GM12878 (cell line): Measurements from ENCODE around the gene KLK12. TPM values are rescaled to one million over a fixed set of nuclear protein-coding genes. Genes with fewer than 3 reads are reported as not detected.

Source experiments
- ATAC-seq: fragments of 200-7000 bp; cut with Tn5 transposase; 3 replicates; pipeline ENCODE4 v1.9.1; 2020; ENCODE audit warnings: mild to moderate bottlenecking, moderate library complexity
- BruUV-seq: library from RNA; stranded (reverse); fragments of 400-500 nt; replicated peaks from 2 replicates; lab custom pipeline; 2021; lab: Mats Ljungman, UMichigan
- CTCF ChIA-PET: fragments of 300-600 bp; sonication (Branson Sonifier 250); formaldehyde crosslinking; extraction: SDS; loops from one replicate; lab custom pipeline; 2021; ENCODE audit warnings: inconsistent platforms; lab: Yijun Ruan, JAX
- POLR2A ChIA-PET: fragments of 350-600 bp; formaldehyde crosslinking; extraction: SDS; loops from one replicate; lab custom pipeline; 2021; ENCODE audit warnings: inconsistent platforms; lab: Charles Lee
- RAD21 ChIA-PET: fragments of 300-600 bp; sonication (Branson Sonifier 250); formaldehyde crosslinking; loops from one replicate; lab custom pipeline; 2023; ENCODE audit warnings: antibody characterized with exemption; ENCODE audit not compliant: unreplicated experiment; lab: Charles Lee
- SMC1A ChIA-PET: fragments of 300-600 bp; sonication (Branson Sonifier 250); formaldehyde crosslinking; loops from one replicate; lab custom pipeline; 2023; ENCODE audit not compliant: unreplicated experiment, uncharacterized antibody; lab: Charles Lee
- DNase-seq: peaks from one replicate; pipeline ENCODE4 v3.0.0-alpha.2; 2011; ENCODE audit warnings: low read depth, low spot score
- FAIRE-seq: peaks from 3 replicates; lab custom pipeline; 2011; peaks lifted over from hg19 to GRCh38; lab: Jason Lieb, UNC
- H2AFZ ChIP-seq: 2 replicates; pipeline ENCODE4 v1.6.0; 2011; ENCODE audit warnings: low read depth, low read length, control low read depth; ENCODE audit not compliant: control insufficient read depth
- H3K27ac ChIP-seq: 2 replicates; pipeline ENCODE4 v1.5.1; 2011; ENCODE audit warnings: control low read depth; ENCODE audit not compliant: control insufficient read depth, insufficient read depth
- H3K27me3 ChIP-seq, 2 experiments: replicated peaks in 1 of 2; 2 replicates each; pipeline versions ENCODE4 v1.6.0 to v1.6.1; 2011; ENCODE audit warnings: low read length in 1 of 2; ENCODE audit not compliant: control insufficient read depth in 2 of 2, insufficient read depth in 2 of 2
- H3K36me3 ChIP-seq, 2 experiments: 2 replicates each; pipeline ENCODE4 v1.5.1; 2011; ENCODE audit warnings: low read length in 1 of 2; ENCODE audit not compliant: control insufficient read depth in 2 of 2, insufficient read depth in 2 of 2
- H3K4me1 ChIP-seq: 2 replicates; pipeline ENCODE4 v1.6.1; 2011; ENCODE audit warnings: mild to moderate bottlenecking, low read length, moderate library complexity, mixed read lengths; ENCODE audit not compliant: control insufficient read depth, insufficient read depth
- H3K4me2 ChIP-seq: 2 replicates; pipeline ENCODE4 v1.6.0; 2011; ENCODE audit warnings: control low read depth; ENCODE audit not compliant: control insufficient read depth, insufficient read depth
- H3K4me3 ChIP-seq: fragments of 200-600 bp; sonication (generic); 2 replicates; pipeline ENCODE4 v1.5.1; 2016
- H3K79me2 ChIP-seq: 2 replicates; pipeline ENCODE4 v1.6.0; 2011; ENCODE audit warnings: low read length; ENCODE audit not compliant: control insufficient read depth, insufficient read depth
- H3K9ac ChIP-seq: 2 replicates; pipeline ENCODE4 v1.8.0; 2011; ENCODE audit warnings: low read length, control low read depth, mixed read lengths; ENCODE audit not compliant: control insufficient read depth, insufficient read depth
- H3K9me3 ChIP-seq: replicated peaks from 3 replicates; pipeline ENCODE4 v1.5.1; 2011; ENCODE audit warnings: mild to moderate bottlenecking, low read length; ENCODE audit not compliant: control insufficient read depth, insufficient read depth
- H4K20me1 ChIP-seq: 2 replicates; pipeline ENCODE4 v1.6.0; 2011; ENCODE audit not compliant: control insufficient read depth, insufficient read depth
- BACH1 ChIP-seq: fragments of 450-650 bp; IDR thresholded peaks from 2 replicates; pipeline ENCODE4 v1.6.1; 2017; ENCODE audit warnings: mild to moderate bottlenecking, borderline replicate concordance
- BRCA1 ChIP-seq: IDR thresholded peaks from 2 replicates; pipeline ENCODE4 v1.6.1; 2011; ENCODE audit warnings: low read depth, low read length, improper control_type of control experiment
- E2F4 ChIP-seq: IDR thresholded peaks from 2 replicates; pipeline ENCODE4 v1.6.1; 2012; ENCODE audit warnings: low read depth, low read length, improper control_type of control experiment
- JUNB ChIP-seq: IDR thresholded peaks from 2 replicates; pipeline ENCODE4 v1.6.1; 2016; ENCODE audit warnings: antibody characterized with exemption, mild to moderate bottlenecking
- SMAD1 ChIP-seq: fragments of 450-650 bp; IDR thresholded peaks from 2 replicates; pipeline ENCODE4 v1.6.1; 2018; ENCODE audit warnings: mild to moderate bottlenecking, low read depth; ENCODE audit not compliant: partially characterized antibody
- SREBF1 ChIP-seq: IDR thresholded peaks from 2 replicates; pipeline ENCODE4 v1.6.1; 2012; ENCODE audit warnings: mild to moderate bottlenecking, low read length
- SREBF2 ChIP-seq: IDR thresholded peaks from 2 replicates; pipeline ENCODE4 v1.6.1; 2012; ENCODE audit warnings: mild to moderate bottlenecking, low read length
- TBL1XR1 ChIP-seq: IDR thresholded peaks from 2 replicates; pipeline ENCODE4 v1.6.1; 2012; ENCODE audit warnings: low read depth, low read length, improper control_type of control experiment
- ZNF687 ChIP-seq: fragments of 450-650 bp; IDR thresholded peaks from 2 replicates; pipeline ENCODE4 v1.6.1; 2017; ENCODE audit warnings: mild to moderate bottlenecking, moderate library complexity
- WGBS: methylation state at CpG from one replicate; pipeline ENCODE4 v1.1.6; 2016; ENCODE audit warnings: low lambda C conversion rate; ENCODE audit not compliant: insufficient replicate concordance, insufficient coverage; ENCODE audit errors: missing lambda C conversion rate; 5-methylcytosine and 5-hydroxymethylcytosine counted together
- in situ Hi-C: fragments of 300-500 bp; cut with MboI; formaldehyde crosslinking; loops from 9 replicates; pipeline ENCODE4 v1.14.3; 2018; ENCODE audit warnings: mixed read lengths
- intact Hi-C: fragments of 100-400 bp; cut with micrococcal nuclease; formaldehyde crosslinking; loops from one replicate; pipeline ENCODE4 v1.14.2; 2022; ENCODE audit not compliant: unreplicated experiment
- polyA plus RNA-seq, 11 experiments: library from polyadenylated mRNA; depleted of rRNA in 4 of 11; unstranded in 6 of 11; stranded (reverse) in 5 of 11; fragments of >200 nt; fragmentation: Nextera tagmentation in 4 of 11; fragmentation: Illumina TruSeq in 1 of 11; extraction: Ambion mirVana in 4 of 11; extraction: Trizol in 1 of 11; gene quantifications; 1 replicate in 1 of 11; 2 replicates in 10 of 11; pipeline versions ENCODE4 v1.2.1 to v1.2.3, GENCODE V29; 2011 to 2016; ENCODE audit warnings: inconsistent platforms in 2 of 11, missing spikeins in 2 of 11, low read depth in 1 of 11
- total RNA-seq, 4 experiments: library from RNA; depleted of rRNA in 3 of 4; stranded (reverse); fragments of >200 nt in 3 of 4; fragmentation: Illumina TruSeq in 1 of 4; extraction: Trizol in 1 of 4; gene quantifications; 2 replicates each; pipeline versions ENCODE4 v1.2.1 to v1.2.3, GENCODE V29; 2013 to 2021
- TF ChIP-seq, protein P1 (sequence below): fragments of 450-650 bp; IDR thresholded peaks from 2 replicates; pipeline ENCODE4 v1.6.1; 2016; ENCODE audit warnings: mild to moderate bottlenecking
- TF ChIP-seq, protein P2 (sequence below): fragments of 450-650 bp; IDR thresholded peaks from 2 replicates; pipeline ENCODE4 v1.6.1; 2017; ENCODE audit warnings: borderline replicate concordance

KLK12 gene
- total and polyA plus RNA-seq, 10 of the 15 experiments (the other 5 are each of a cell fraction or from before 2014, with no cell fraction given), result not detected

GRCh38 chr19:51002089-51002532, 32.7 kb downstream of the KLK12 start:
- RAD21 ChIA-PET, result no interaction called here
- in situ Hi-C loops (no loop called here), intact Hi-C loops (no loop called here)
- Histone ChIP-seq H3K4me1 (no peaks in the 10 kb centered on the region), H2AFZ (no peak overlapping the region), H3K27me3 (no peaks in the 10 kb centered on the region; a peak in 1 of 4 replicates), H3K27ac (no peak overlapping the region), H3K9me3 (no peaks in the 10 kb centered on the region), H3K4me3 (no peak overlapping the region), H4K20me1 (no peaks in the 10 kb centered on the region), H3K36me3 (no peaks in the 10 kb centered on the region), H3K9ac (no peak overlapping the region), H3K79me2 (no peaks in the 10 kb centered on the region), H3K4me2 (no peak overlapping the region)
- no TSS peak for BruUV-seq
- no peak for DNase-seq
- SMC1A ChIA-PET, result no interaction called here
- ATAC-seq, result no peak
- FAIRE-seq, result no peak
- TF ChIP-seq BRCA1, result no peak
- TF ChIP-seq ZNF687, result no peak
- WGBS, result 41% methylated on average over 12 of the region's 12 CpGs
- POLR2A ChIA-PET, result no interaction called here
- CTCF ChIA-PET, result no interaction called here

DNA sequence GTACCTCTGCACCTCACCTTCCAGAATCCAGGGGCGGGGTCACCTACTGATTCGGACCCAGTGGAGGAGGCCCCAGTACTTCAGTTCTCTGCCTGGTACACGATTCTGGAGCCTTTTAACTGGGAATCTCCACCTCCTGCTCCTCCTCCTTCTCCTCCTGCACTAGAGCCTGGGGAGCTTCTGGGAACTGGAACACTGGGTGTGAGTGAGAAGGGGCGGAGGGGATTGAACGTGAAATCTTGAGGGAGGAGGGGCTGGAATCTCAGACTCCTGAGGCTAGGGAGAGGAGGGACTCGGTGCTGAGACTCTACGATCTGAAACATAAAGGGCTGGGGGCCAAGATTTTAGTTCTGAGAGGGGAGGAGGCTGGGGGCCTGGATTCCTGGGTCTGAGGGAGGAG, 33.3 kb downstream of the KLK12 start, which contains the start of gene KLK8:
KLK8 (minus strand) TSS at position 90 of the 400 bp plus-strand sequence. CDS start 437 bp downstream, outside the sequence.
- ATAC-seq (no peak), DNase-seq (no peak), FAIRE-seq (no peak)
- RAD21 ChIA-PET, result no interaction called here
- SMC1A ChIA-PET, result no interaction called here
- in situ Hi-C loops (no loop called here), intact Hi-C loops (no loop called here)
- CTCF ChIA-PET, result no interaction called here
- no peak within 1 kb of the TSS for H2AFZ ChIP-seq
- no peaks in the 10 kb centered on the region for H3K36me3 ChIP-seq
- WGBS, result 12% methylated on average over 6 of the region's 7 CpGs
- no peaks in the 10 kb centered on the region; a peak in 1 of 4 replicates for H3K27me3 ChIP-seq
- H3K9me3 ChIP-seq, result no peaks in the 10 kb centered on the region
- H3K4me1 ChIP-seq, result no peaks in the 10 kb centered on the region
- no peaks in the 10 kb centered on the region for H4K20me1 ChIP-seq
- no peak for TF ChIP-seq JUNB
- TF ChIP-seq, protein P1, sequence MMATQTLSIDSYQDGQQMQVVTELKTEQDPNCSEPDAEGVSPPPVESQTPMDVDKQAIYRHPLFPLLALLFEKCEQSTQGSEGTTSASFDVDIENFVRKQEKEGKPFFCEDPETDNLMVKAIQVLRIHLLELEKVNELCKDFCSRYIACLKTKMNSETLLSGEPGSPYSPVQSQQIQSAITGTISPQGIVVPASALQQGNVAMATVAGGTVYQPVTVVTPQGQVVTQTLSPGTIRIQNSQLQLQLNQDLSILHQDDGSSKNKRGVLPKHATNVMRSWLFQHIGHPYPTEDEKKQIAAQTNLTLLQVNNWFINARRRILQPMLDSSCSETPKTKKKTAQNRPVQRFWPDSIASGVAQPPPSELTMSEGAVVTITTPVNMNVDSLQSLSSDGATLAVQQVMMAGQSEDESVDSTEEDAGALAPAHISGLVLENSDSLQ, result no peak
- TF ChIP-seq TBL1XR1, result no peak
- TF ChIP-seq SMAD1, result no peak
- TF ChIP-seq E2F4, result no peak
- no peak for TF ChIP-seq BACH1
- no peak for TF ChIP-seq SREBF2
- TF ChIP-seq, protein P2, sequence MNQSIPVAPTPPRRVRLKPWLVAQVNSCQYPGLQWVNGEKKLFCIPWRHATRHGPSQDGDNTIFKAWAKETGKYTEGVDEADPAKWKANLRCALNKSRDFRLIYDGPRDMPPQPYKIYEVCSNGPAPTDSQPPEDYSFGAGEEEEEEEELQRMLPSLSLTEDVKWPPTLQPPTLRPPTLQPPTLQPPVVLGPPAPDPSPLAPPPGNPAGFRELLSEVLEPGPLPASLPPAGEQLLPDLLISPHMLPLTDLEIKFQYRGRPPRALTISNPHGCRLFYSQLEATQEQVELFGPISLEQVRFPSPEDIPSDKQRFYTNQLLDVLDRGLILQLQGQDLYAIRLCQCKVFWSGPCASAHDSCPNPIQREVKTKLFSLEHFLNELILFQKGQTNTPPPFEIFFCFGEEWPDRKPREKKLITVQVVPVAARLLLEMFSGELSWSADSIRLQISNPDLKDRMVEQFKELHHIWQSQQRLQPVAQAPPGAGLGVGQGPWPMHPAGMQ, result no peak
- no peak for TF ChIP-seq SREBF1
- H3K27ac ChIP-seq, result no peak within 1 kb of the TSS
- BruUV-seq, result no TSS peak
- no peak within 1 kb of the TSS for H3K4me3 ChIP-seq
- no peak within 1 kb of the TSS for H3K9ac ChIP-seq
- no peaks in the 10 kb centered on the region for H3K79me2 ChIP-seq
- no peak within 1 kb of the TSS for H3K4me2 ChIP-seq
- POLR2A ChIA-PET, result no interaction called here
